Neuron (in vitro differentiated cells): ENCODE measurements around the gene ADAR.

Source experiments
- H2AFZ ChIP-seq: one replicate; pipeline ENCODE4 v1.6.1; 2013; ENCODE audit warnings: low read depth, mild to moderate bottlenecking, inconsistent platforms, low read length, moderate library complexity
- H3K27me3 ChIP-seq: one replicate; pipeline ENCODE4 v1.6.1; 2013; ENCODE audit warnings: low read length; ENCODE audit not compliant: insufficient read depth
- H3K36me3 ChIP-seq: one replicate; pipeline ENCODE4 v1.6.1; 2013; ENCODE audit warnings: low read length; ENCODE audit not compliant: insufficient read depth
- H3K4me1 ChIP-seq: one replicate; pipeline ENCODE4 v1.6.1; 2013; ENCODE audit warnings: low read length; ENCODE audit not compliant: insufficient read depth
- H3K4me3 ChIP-seq: 2 replicates; pipeline ENCODE4 v1.5.1; 2013; ENCODE audit warnings: mild to moderate bottlenecking, low read length, moderate library complexity
- H3K9me3 ChIP-seq: one replicate; pipeline ENCODE4 v1.6.1; 2013; ENCODE audit warnings: low read length

Gene ADAR

GRCh38 chr1:154609398-154610380 is 1.7 kb upstream of the ADAR start:
- Histone ChIP-seq H3K4me1 (peaks cover 28% of the 10 kb centered on the region), H3K9me3 (no peaks in the 10 kb centered on the region), H3K36me3 (no peaks in the 10 kb centered on the region), H3K27me3 (no peaks in the 10 kb centered on the region), H2AFZ (no peak overlapping the region), H3K4me3 (no peak overlapping the region)

- peak overlapping the region; percentile 73 for H3K4me3 ChIP-seq
- peaks cover 4% of the 10 kb centered on the region for H3K36me3 ChIP-seq
- peak overlapping the region; percentile 73 for H2AFZ ChIP-seq
- no peaks in the 10 kb centered on the region for H3K9me3 ChIP-seq
- H3K4me1 ChIP-seq, result peaks cover 28% of the 10 kb centered on the region
- no peaks in the 10 kb centered on the region for H3K27me3 ChIP-seq
Observed at GRCh38 chr1:154608397-154609270, 648 bp upstream of the ADAR start.

GRCh38 chr1:154607106-154607608 is 829 bp downstream of the ADAR start:
- Histone ChIP-seq H3K9me3 (no peaks in the 10 kb centered on the region), H3K4me1 (peaks cover 28% of the 10 kb centered on the region), H3K36me3 (peaks cover 15% of the 10 kb centered on the region), H3K27me3 (no peaks in the 10 kb centered on the region), H3K4me3 (peak overlapping the region; percentile 73), H2AFZ (no peak overlapping the region)

GRCh38 chr1:154605534-154605933 is 2.5 kb downstream of the ADAR start:
- Histone ChIP-seq H3K4me3 (no peak overlapping the region), H2AFZ (no peak overlapping the region), H3K9me3 (no peaks in the 10 kb centered on the region), H3K4me1 (peaks cover 17% of the 10 kb centered on the region), H3K36me3 (peaks cover 31% of the 10 kb centered on the region), H3K27me3 (no peaks in the 10 kb centered on the region)

- Histone ChIP-seq H2AFZ (no peak overlapping the region), H3K4me1 (peaks cover 10% of the 10 kb centered on the region), H3K36me3 (peaks cover 48% of the 10 kb centered on the region), H3K4me3 (no peak overlapping the region), H3K27me3 (no peaks in the 10 kb centered on the region), H3K9me3 (no peaks in the 10 kb centered on the region)
Observed at GRCh38 chr1:154603317-154603716, 4.7 kb downstream of the ADAR start.

- Histone ChIP-seq H3K27me3 (no peaks in the 10 kb centered on the region), H3K4me1 (no peaks in the 10 kb centered on the region), H3K4me3 (no peak overlapping the region), H3K9me3 (no peaks in the 10 kb centered on the region), H3K36me3 (peaks cover 80% of the 10 kb centered on the region), H2AFZ (no peak overlapping the region)
Observed at GRCh38 chr1:154599658-154600057, 8.3 kb downstream of the ADAR start.

- peaks cover 83% of the 10 kb centered on the region for H3K36me3 ChIP-seq
- no peaks in the 10 kb centered on the region for H3K27me3 ChIP-seq
- no peaks in the 10 kb centered on the region for H3K9me3 ChIP-seq
- H3K4me3 ChIP-seq, result no peak overlapping the region
- no peak overlapping the region for H2AFZ ChIP-seq
- H3K4me1 ChIP-seq, result no peaks in the 10 kb centered on the region
Observed at GRCh38 chr1:154598871-154599635, 8.9 kb downstream of the ADAR start.

- Histone ChIP-seq H3K9me3 (no peaks in the 10 kb centered on the region), H3K27me3 (no peaks in the 10 kb centered on the region), H2AFZ (no peak overlapping the region), H3K4me1 (no peaks in the 10 kb centered on the region), H3K36me3 (peaks cover 84% of the 10 kb centered on the region), H3K4me3 (no peak overlapping the region)
Observed at GRCh38 chr1:154595621-154596020, 12.4 kb downstream of the ADAR start.

- Histone ChIP-seq H3K4me1 (no peaks in the 10 kb centered on the region), H3K27me3 (no peaks in the 10 kb centered on the region), H3K36me3 (peaks cover 88% of the 10 kb centered on the region)
Observed at GRCh38 chr1:154594811-154595210, 13.2 kb downstream of the ADAR start.

GRCh38 chr1:154593390-154593789 is 14.6 kb downstream of the ADAR start:
- no peaks in the 10 kb centered on the region for H3K4me1 ChIP-seq
- no peaks in the 10 kb centered on the region for H3K27me3 ChIP-seq
- peaks cover 89% of the 10 kb centered on the region for H3K36me3 ChIP-seq
- H3K9me3 ChIP-seq, result no peaks in the 10 kb centered on the region
- no peak overlapping the region for H3K4me3 ChIP-seq
- H2AFZ ChIP-seq, result no peak overlapping the region

More at GRCh38 chr1:154594811-154595210, 13.2 kb downstream of the ADAR start:
- no peak overlapping the region for H2AFZ ChIP-seq
- H3K4me3 ChIP-seq, result no peak overlapping the region
- no peaks in the 10 kb centered on the region for H3K9me3 ChIP-seq

GRCh38 chr1:154591206-154591605 is 16.8 kb downstream of the ADAR start:
- peaks cover 91% of the 10 kb centered on the region for H3K36me3 ChIP-seq

GRCh38 chr1:154590756-154591155 is 17.2 kb downstream of the ADAR start:
- Histone ChIP-seq H3K36me3 (peaks cover 92% of the 10 kb centered on the region), H3K27me3 (no peaks in the 10 kb centered on the region), H3K4me3 (no peak overlapping the region), H3K9me3 (no peaks in the 10 kb centered on the region), H2AFZ (no peak overlapping the region), H3K4me1 (no peaks in the 10 kb centered on the region)

More at GRCh38 chr1:154591206-154591605, 16.8 kb downstream of the ADAR start:
- no peaks in the 10 kb centered on the region for H3K27me3 ChIP-seq
- no peaks in the 10 kb centered on the region for H3K9me3 ChIP-seq
- H2AFZ ChIP-seq, result no peak overlapping the region
- no peaks in the 10 kb centered on the region for H3K4me1 ChIP-seq
- no peak overlapping the region for H3K4me3 ChIP-seq
